Smooth muscle cell (in vitro differentiated cells): ENCODE results near the gene WT1. TPM values are rescaled to one million over a fixed set of nuclear protein-coding genes. Genes with fewer than 3 reads are reported as not detected.

ENCODE experiments used
- DNase-seq: peaks from one replicate; lab custom pipeline; 2025; ENCODE audit not compliant: unreplicated experiment; lab: John Stamatoyannopoulos, UW
- H2AFZ ChIP-seq: fragments of 200-600 bp; sonication (generic); 2 replicates; pipeline ENCODE4 v1.6.0; 2016; ENCODE audit warnings: antibody characterized with exemption, low read depth, mild to moderate bottlenecking
- H3F3A ChIP-seq: fragments of 200-600 bp; sonication (generic); 2 replicates; pipeline ENCODE4 v1.6.0; 2017; ENCODE audit warnings: antibody characterized with exemption, low read depth
- H3K27ac ChIP-seq: fragments of 200-600 bp; sonication (generic); 2 replicates; pipeline ENCODE4 v1.5.1; 2016; ENCODE audit warnings: low read depth, mild to moderate bottlenecking
- H3K27me3 ChIP-seq: fragments of 200-600 bp; sonication (generic); 2 replicates; pipeline ENCODE4 v1.6.1; 2016; ENCODE audit warnings: low read depth, mild to moderate bottlenecking
- H3K36me3 ChIP-seq: fragments of 200-600 bp; sonication (generic); 2 replicates; pipeline ENCODE4 v1.5.1; 2016; ENCODE audit warnings: low read depth
- H3K4me1 ChIP-seq: fragments of 200-600 bp; sonication (generic); 2 replicates; pipeline ENCODE4 v1.5.1; 2016; ENCODE audit warnings: low read depth
- H3K4me2 ChIP-seq: fragments of 200-600 bp; sonication (generic); 2 replicates; pipeline ENCODE4 v1.6.0; 2016; ENCODE audit warnings: mild to moderate bottlenecking
- H3K4me3 ChIP-seq: fragments of 200-600 bp; sonication (generic); 2 replicates; pipeline ENCODE4 v1.5.1; 2016; ENCODE audit warnings: mild to moderate bottlenecking
- H3K79me2 ChIP-seq: fragments of 200-600 bp; sonication (generic); 2 replicates; pipeline ENCODE4 v1.6.0; 2016; ENCODE audit warnings: low read depth, mild to moderate bottlenecking
- H3K9ac ChIP-seq: fragments of 200-600 bp; sonication (generic); 2 replicates; pipeline ENCODE4 v1.6.0; 2016; ENCODE audit warnings: low read depth
- H3K9me3 ChIP-seq: fragments of 200-600 bp; sonication (generic); replicated peaks from 2 replicates; pipeline ENCODE4 v1.5.1; 2016; ENCODE audit warnings: low read depth
- H4K20me1 ChIP-seq: fragments of 200-600 bp; sonication (generic); 2 replicates; pipeline ENCODE4 v1.6.0; 2016; ENCODE audit warnings: low read depth
- CTCF ChIP-seq: fragments of 200-600 bp; sonication (generic); IDR thresholded peaks from 2 replicates; pipeline ENCODE4 v1.5.1; 2017; ENCODE audit warnings: borderline replicate concordance, mild to moderate bottlenecking, antibody characterized with exemption; ENCODE audit not compliant: insufficient read depth, poor library complexity, severe bottlenecking
- WGBS: methylation state at CpG from one replicate; pipeline ENCODE4 v1.1.7; 2016; ENCODE audit warnings: low lambda C conversion rate; 5-methylcytosine and 5-hydroxymethylcytosine counted together
- polyA plus RNA-seq: library from polyadenylated mRNA; unstranded; fragments of >200 nt; fragmentation: Nextera tagmentation; extraction: Ambion mirVana; gene quantifications from 2 replicates; pipeline ENCODE4 v1.2.1, GENCODE V29; 2016
- total RNA-seq: library from RNA; depleted of rRNA; stranded (reverse); fragments of >200 nt; gene quantifications from 2 replicates; pipeline ENCODE4 v1.2.3, GENCODE V29; 2014

Gene WT1
- total and polyA plus RNA-seq, 2 experiments from 2014 or later: not detected

GRCh38 chr11:32390712-32391111 lies 44.6 kb downstream of the WT1 start:
- no peak for TF ChIP-seq CTCF
- no peak overlapping the region for H2AFZ ChIP-seq
- peaks cover 23% of the 10 kb centered on the region for H3K27me3 ChIP-seq

GRCh38 chr11:32388871-32389770 lies 46.2 kb downstream of the WT1 start:
- Histone ChIP-seq H4K20me1 (no peaks in the 10 kb centered on the region), H3K4me3 (no peak overlapping the region), H3K79me2 (no peaks in the 10 kb centered on the region), H3K27ac (no peak overlapping the region), H3K9me3 (no peaks in the 10 kb centered on the region), H3K27me3 (peaks cover 12% of the 10 kb centered on the region), H3K4me1 (peaks cover 7% of the 10 kb centered on the region), H3K4me2 (no peak overlapping the region), H3K9ac (no peak overlapping the region), H2AFZ (no peak overlapping the region), H3K36me3 (no peaks in the 10 kb centered on the region), H3F3A (peaks cover 10% of the 10 kb centered on the region)
- DNase-seq: no peak
- TF ChIP-seq CTCF: no peak
- WGBS: 83% methylated on average over 10 of the region's 10 CpGs

More at GRCh38 chr11:32390712-32391111, 44.6 kb downstream of the WT1 start:
- Histone ChIP-seq H3K4me1 (peaks cover 7% of the 10 kb centered on the region), H3F3A (peaks cover 10% of the 10 kb centered on the region), H3K79me2 (no peaks in the 10 kb centered on the region), H3K9ac (no peak overlapping the region), H3K9me3 (no peaks in the 10 kb centered on the region), H3K27ac (no peak overlapping the region), H4K20me1 (no peaks in the 10 kb centered on the region), H3K4me2 (no peak overlapping the region), H3K36me3 (no peaks in the 10 kb centered on the region), H3K4me3 (no peak overlapping the region)
- no peak for DNase-seq
- 95% methylated on average over 1 of the region's 1 CpG for WGBS

- DNase-seq: no peak
- Histone ChIP-seq H3K9me3 (no peaks in the 10 kb centered on the region), H4K20me1 (no peaks in the 10 kb centered on the region), H3K27me3 (peaks cover 15% of the 10 kb centered on the region), H3K36me3 (no peaks in the 10 kb centered on the region), H3K79me2 (no peaks in the 10 kb centered on the region), H3K4me2 (no peak overlapping the region), H2AFZ (no peak overlapping the region), H3F3A (peaks cover 10% of the 10 kb centered on the region), H3K4me1 (peaks cover 7% of the 10 kb centered on the region), H3K4me3 (no peak overlapping the region), H3K9ac (no peak overlapping the region), H3K27ac (no peak overlapping the region)
- no peak for TF ChIP-seq CTCF
- 62% methylated on average over 4 of the region's 4 CpGs for WGBS
Observed at GRCh38 chr11:32388365-32388764, 47.0 kb downstream of the WT1 start.
